GM03348 (cell line): ENCODE data around the gene DPF3.

ENCODE experiments used
- DNase-seq: peaks from one replicate; pipeline ENCODE4 v3.0.0; 2012; ENCODE audit warnings: low spot score

DPF3 gene

GRCh38 chr14:72893636-72894322, at the start of gene DPF3:
DPF3 (minus strand) TSS chr14:72894101; CDS start chr14:72894088, 13 bp downstream.
- DNase-seq: peak; percentile 98

- no peak for DNase-seq
Observed at GRCh38 chr14:72942934-72943333, 49.0 kb upstream of the DPF3 start.

- no peak for DNase-seq
Observed at GRCh38 chr14:72941286-72941985, 47.5 kb upstream of the DPF3 start.

- DNase-seq: no peak
Observed at GRCh38 chr14:72939630-72940029, 45.7 kb upstream of the DPF3 start.

GRCh38 chr14:72932893-72933292, 39.0 kb upstream of the DPF3 start:
- no peak for DNase-seq

GRCh38 chr14:72929316-72930080, 35.6 kb upstream of the DPF3 start:
- DNase-seq: no peak

- no peak for DNase-seq
Observed at GRCh38 chr14:72928872-72929271, 35.0 kb upstream of the DPF3 start.

GRCh38 chr14:72926292-72927028, 32.6 kb upstream of the DPF3 start, which contains the start of gene DCAF4:
DCAF4 (plus strand) TSS chr14:72926464; CDS start chr14:72937979, 11,515 bp downstream.
- DNase-seq: peak; percentile 99

GRCh38 chr14:72925815-72926291, 32.0 kb upstream of the DPF3 start:
- DNase-seq: no peak

GRCh38 chr14:72925171-72925759, 31.4 kb upstream of the DPF3 start:
- DNase-seq: no peak

GRCh38 chr14:72924337-72924736, 30.4 kb upstream of the DPF3 start:
- DNase-seq: no peak

GRCh38 chr14:72921396-72921795, 27.5 kb upstream of the DPF3 start:
- peak; percentile 31 for DNase-seq

- no peak for DNase-seq
Observed at GRCh38 chr14:72920008-72920407, 26.1 kb upstream of the DPF3 start.

GRCh38 chr14:72917094-72917802, 23.3 kb upstream of the DPF3 start:
- DNase-seq: no peak

- no peak for DNase-seq
Observed at GRCh38 chr14:72916174-72916573, 22.3 kb upstream of the DPF3 start.

GRCh38 chr14:72913809-72914208, 19.9 kb upstream of the DPF3 start:
- DNase-seq: no peak

- peak; percentile 32 for DNase-seq
Observed at GRCh38 chr14:72909163-72909562, 15.3 kb upstream of the DPF3 start.

- peak; percentile 55 for DNase-seq
Observed at GRCh38 chr14:72907886-72908285, 14.0 kb upstream of the DPF3 start.

GRCh38 chr14:72906879-72907278, 13.0 kb upstream of the DPF3 start:
- peak; percentile 21 for DNase-seq

- DNase-seq: peak; percentile 77
Observed at GRCh38 chr14:72906316-72906715, 12.4 kb upstream of the DPF3 start.
